NCI-H2227 (cell line): ENCODE data around the gene SIM2.

ENCODE experiments used
- DNase-seq: peaks from one replicate; lab custom pipeline; 2025; ENCODE audit not compliant: unreplicated experiment; lab: John Stamatoyannopoulos, UW

Gene SIM2

GRCh38 chr21:36792505-36792967, 93.6 kb downstream of the SIM2 start:
- DNase-seq, result no peak

- no peak for DNase-seq
Observed at GRCh38 chr21:36796070-36796469, 97.2 kb downstream of the SIM2 start.

GRCh38 chr21:36798491-36798890, 99.6 kb downstream of the SIM2 start:
- no peak for DNase-seq
